HepG2 (cell line): ENCODE measurements around the gene ALX4. TPM values are rescaled to one million over a fixed set of nuclear protein-coding genes. Genes with fewer than 3 reads are reported as not detected.

ENCODE experiments used
- BHLHE40 ChIP-seq: IDR thresholded peaks from 2 replicates; pipeline ENCODE4 v1.6.1; 2011; ENCODE audit warnings: low read length, improper control_type of control experiment
- EEA1 ChIP-seq: sonication (generic); formaldehyde crosslinking; IDR thresholded peaks from 2 replicates; pipeline ENCODE4 v1.5.1; 2020; ENCODE audit warnings: mild to moderate bottlenecking, missing genetic modification reagents, borderline replicate concordance
- EZH2 ChIP-seq: conservative IDR thresholded peaks from 2 replicates; pipeline ENCODE4 v1.6.1; 2012; ENCODE audit warnings: mild to moderate bottlenecking, low read depth, low read length, moderate library complexity
- HDAC6 ChIP-seq: fragments of 200-600 bp; sonication (generic); IDR thresholded peaks from 2 replicates; pipeline ENCODE4 v1.7.0; 2017; ENCODE audit warnings: mild to moderate bottlenecking, antibody characterized with exemption, low read length, low read depth
- SRSF9 ChIP-seq: fragments of 200-400 bp; formaldehyde crosslinking; IDR thresholded peaks from 2 replicates; pipeline ENCODE4 v1.6.1; 2018; ENCODE audit warnings: borderline replicate concordance, mild to moderate bottlenecking, low read depth, low read length; ENCODE audit not compliant: insufficient read depth, poor library complexity, severe bottlenecking
- TCF7 ChIP-seq: sonication (generic); IDR thresholded peaks from 2 replicates; pipeline ENCODE4 v1.6.1; 2016; ENCODE audit warnings: antibody characterized with exemption, low read depth
- TMF1 ChIP-seq: sonication (generic); formaldehyde crosslinking; IDR thresholded peaks from 2 replicates; pipeline ENCODE4 v1.8.1; 2022; ENCODE audit warnings: low read depth, missing genetic modification reagents
- ZC3H4 ChIP-seq: sonication (generic); formaldehyde crosslinking; IDR thresholded peaks from 2 replicates; pipeline ENCODE4 v1.4.0; 2020; ENCODE audit warnings: missing genetic modification reagents, borderline replicate concordance
- ZNF775 ChIP-seq: sonication (generic); formaldehyde crosslinking; IDR thresholded peaks from 2 replicates; pipeline ENCODE4 v1.4.0; 2020; ENCODE audit warnings: missing genetic modification reagents, mild to moderate bottlenecking, moderate library complexity, borderline replicate concordance
- polyA plus RNA-seq, 8 experiments: library from polyadenylated mRNA; depleted of rRNA in 3 of 8; stranded (reverse) in 7 of 8; unstranded in 1 of 8; fragments of >200 nt; fragmentation: Illumina TruSeq in 4 of 8; extraction: Trizol in 4 of 8; gene quantifications; 2 replicates each; pipeline versions ENCODE4 v1.2.1 to v1.2.3, GENCODE V29; 2011 to 2016; ENCODE audit warnings: low read depth in 4 of 8, missing spikeins in 1 of 8, mixed read lengths in 1 of 8; ENCODE audit not compliant: insufficient read depth in 1 of 8
- total RNA-seq, 5 experiments: library from RNA; depleted of rRNA; stranded (reverse); fragments of >200 nt; fragmentation: Illumina TruSeq; extraction: Trizol; gene quantifications; 2 replicates each; pipeline ENCODE4 v1.2.3, GENCODE V29; 2016; ENCODE audit warnings: low read depth in 1 of 5
- TF ChIP-seq, protein P1 (sequence below): sonication (generic); formaldehyde crosslinking; IDR thresholded peaks from 2 replicates; pipeline ENCODE4 v1.4.0; 2020; ENCODE audit warnings: missing genetic modification reagents
- TF ChIP-seq, protein P2 (sequence below): sonication (generic); formaldehyde crosslinking; IDR thresholded peaks from 2 replicates; pipeline ENCODE4 v1.9.0; 2021; ENCODE audit warnings: mild to moderate bottlenecking, missing genetic modification reagents
- TF ChIP-seq, protein P3 (sequence below), 2 experiments: fragments of 450-650 bp in 1 of 2; sonication (generic) in 1 of 2; formaldehyde crosslinking; IDR thresholded peaks; 2 replicates each; pipeline versions ENCODE4 v1.5.0 to v1.8.0; 2020 to 2022; ENCODE audit warnings: mild to moderate bottlenecking in 1 of 2, missing genetic modification reagents in 1 of 2
- TF ChIP-seq, protein P4 (sequence below): IDR thresholded peaks from 2 replicates; pipeline ENCODE4 v1.6.1; 2016; ENCODE audit warnings: missing biosample characterization, missing genetic modification reagents, low read depth

The ALX4 gene
- total and polyA plus RNA-seq, 2 of the 13 experiments (the other 11 are each of a cell fraction or from before 2014, with no cell fraction given): not detected

DNA sequence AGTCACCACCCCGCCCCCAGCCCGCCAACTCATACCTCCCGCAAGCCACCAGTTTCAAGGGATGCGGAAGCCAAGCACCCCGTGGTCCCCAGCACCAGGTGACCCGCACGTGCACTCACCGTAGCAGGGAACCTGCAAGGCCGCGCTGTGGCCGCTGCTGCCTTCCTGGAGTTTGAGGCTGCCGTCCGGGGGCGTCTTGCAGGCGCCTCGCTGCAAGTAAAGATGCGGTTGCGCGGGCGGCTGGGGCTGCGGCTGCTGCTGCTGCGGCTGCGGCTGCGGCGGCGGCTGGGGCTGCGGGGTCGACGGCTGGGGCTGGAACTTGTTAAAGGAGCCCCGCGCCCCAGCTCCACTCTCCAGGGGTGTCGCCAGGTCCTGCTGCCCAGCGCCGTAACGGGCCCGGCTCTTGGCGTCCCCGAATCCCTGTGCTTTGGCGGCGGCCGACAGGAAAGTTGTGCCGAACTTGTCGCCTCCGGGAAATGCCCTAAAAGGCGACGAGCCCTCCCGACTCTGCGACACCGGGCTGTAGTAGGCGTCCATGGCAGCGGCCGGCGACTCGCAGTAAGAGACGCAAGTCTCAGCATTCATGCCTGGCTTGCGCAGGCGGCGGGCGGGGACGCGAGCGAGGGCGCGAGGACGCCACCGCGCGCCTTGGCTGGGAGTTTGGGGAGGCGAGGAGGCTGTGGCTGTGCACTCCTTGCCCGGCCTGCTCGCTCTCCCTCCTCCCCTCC is at the start of gene ALX4 (continued):
- TF ChIP-seq, protein P1, sequence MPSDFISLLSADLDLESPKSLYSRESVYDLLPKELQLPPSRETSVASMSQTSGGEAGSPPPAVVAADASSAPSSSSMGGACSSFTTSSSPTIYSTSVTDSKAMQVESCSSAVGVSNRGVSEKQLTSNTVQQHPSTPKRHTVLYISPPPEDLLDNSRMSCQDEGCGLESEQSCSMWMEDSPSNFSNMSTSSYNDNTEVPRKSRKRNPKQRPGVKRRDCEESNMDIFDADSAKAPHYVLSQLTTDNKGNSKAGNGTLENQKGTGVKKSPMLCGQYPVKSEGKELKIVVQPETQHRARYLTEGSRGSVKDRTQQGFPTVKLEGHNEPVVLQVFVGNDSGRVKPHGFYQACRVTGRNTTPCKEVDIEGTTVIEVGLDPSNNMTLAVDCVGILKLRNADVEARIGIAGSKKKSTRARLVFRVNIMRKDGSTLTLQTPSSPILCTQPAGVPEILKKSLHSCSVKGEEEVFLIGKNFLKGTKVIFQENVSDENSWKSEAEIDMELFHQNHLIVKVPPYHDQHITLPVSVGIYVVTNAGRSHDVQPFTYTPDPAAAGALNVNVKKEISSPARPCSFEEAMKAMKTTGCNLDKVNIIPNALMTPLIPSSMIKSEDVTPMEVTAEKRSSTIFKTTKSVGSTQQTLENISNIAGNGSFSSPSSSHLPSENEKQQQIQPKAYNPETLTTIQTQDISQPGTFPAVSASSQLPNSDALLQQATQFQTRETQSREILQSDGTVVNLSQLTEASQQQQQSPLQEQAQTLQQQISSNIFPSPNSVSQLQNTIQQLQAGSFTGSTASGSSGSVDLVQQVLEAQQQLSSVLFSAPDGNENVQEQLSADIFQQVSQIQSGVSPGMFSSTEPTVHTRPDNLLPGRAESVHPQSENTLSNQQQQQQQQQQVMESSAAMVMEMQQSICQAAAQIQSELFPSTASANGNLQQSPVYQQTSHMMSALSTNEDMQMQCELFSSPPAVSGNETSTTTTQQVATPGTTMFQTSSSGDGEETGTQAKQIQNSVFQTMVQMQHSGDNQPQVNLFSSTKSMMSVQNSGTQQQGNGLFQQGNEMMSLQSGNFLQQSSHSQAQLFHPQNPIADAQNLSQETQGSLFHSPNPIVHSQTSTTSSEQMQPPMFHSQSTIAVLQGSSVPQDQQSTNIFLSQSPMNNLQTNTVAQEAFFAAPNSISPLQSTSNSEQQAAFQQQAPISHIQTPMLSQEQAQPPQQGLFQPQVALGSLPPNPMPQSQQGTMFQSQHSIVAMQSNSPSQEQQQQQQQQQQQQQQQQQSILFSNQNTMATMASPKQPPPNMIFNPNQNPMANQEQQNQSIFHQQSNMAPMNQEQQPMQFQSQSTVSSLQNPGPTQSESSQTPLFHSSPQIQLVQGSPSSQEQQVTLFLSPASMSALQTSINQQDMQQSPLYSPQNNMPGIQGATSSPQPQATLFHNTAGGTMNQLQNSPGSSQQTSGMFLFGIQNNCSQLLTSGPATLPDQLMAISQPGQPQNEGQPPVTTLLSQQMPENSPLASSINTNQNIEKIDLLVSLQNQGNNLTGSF: no peak
- no peak for TF ChIP-seq ZNF775
- TF ChIP-seq, protein P2, sequence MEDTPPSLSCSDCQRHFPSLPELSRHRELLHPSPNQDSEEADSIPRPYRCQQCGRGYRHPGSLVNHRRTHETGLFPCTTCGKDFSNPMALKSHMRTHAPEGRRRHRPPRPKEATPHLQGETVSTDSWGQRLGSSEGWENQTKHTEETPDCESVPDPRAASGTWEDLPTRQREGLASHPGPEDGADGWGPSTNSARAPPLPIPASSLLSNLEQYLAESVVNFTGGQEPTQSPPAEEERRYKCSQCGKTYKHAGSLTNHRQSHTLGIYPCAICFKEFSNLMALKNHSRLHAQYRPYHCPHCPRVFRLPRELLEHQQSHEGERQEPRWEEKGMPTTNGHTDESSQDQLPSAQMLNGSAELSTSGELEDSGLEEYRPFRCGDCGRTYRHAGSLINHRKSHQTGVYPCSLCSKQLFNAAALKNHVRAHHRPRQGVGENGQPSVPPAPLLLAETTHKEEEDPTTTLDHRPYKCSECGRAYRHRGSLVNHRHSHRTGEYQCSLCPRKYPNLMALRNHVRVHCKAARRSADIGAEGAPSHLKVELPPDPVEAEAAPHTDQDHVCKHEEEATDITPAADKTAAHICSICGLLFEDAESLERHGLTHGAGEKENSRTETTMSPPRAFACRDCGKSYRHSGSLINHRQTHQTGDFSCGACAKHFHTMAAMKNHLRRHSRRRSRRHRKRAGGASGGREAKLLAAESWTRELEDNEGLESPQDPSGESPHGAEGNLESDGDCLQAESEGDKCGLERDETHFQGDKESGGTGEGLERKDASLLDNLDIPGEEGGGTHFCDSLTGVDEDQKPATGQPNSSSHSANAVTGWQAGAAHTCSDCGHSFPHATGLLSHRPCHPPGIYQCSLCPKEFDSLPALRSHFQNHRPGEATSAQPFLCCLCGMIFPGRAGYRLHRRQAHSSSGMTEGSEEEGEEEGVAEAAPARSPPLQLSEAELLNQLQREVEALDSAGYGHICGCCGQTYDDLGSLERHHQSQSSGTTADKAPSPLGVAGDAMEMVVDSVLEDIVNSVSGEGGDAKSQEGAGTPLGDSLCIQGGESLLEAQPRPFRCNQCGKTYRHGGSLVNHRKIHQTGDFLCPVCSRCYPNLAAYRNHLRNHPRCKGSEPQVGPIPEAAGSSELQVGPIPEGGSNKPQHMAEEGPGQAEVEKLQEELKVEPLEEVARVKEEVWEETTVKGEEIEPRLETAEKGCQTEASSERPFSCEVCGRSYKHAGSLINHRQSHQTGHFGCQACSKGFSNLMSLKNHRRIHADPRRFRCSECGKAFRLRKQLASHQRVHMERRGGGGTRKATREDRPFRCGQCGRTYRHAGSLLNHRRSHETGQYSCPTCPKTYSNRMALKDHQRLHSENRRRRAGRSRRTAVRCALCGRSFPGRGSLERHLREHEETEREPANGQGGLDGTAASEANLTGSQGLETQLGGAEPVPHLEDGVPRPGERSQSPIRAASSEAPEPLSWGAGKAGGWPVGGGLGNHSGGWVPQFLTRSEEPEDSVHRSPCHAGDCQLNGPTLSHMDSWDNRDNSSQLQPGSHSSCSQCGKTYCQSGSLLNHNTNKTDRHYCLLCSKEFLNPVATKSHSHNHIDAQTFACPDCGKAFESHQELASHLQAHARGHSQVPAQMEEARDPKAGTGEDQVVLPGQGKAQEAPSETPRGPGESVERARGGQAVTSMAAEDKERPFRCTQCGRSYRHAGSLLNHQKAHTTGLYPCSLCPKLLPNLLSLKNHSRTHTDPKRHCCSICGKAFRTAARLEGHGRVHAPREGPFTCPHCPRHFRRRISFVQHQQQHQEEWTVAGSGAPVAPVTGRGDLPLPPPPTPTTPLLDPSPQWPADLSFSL: no peak
- TF ChIP-seq BHLHE40: peak; percentile 39; the same call in 1 of the 2 replicates
- TF ChIP-seq EZH2: peak; percentile 84
- no peak for TF ChIP-seq TMF1 (CRISPR knock-in tag)
- TF ChIP-seq, protein P3, sequence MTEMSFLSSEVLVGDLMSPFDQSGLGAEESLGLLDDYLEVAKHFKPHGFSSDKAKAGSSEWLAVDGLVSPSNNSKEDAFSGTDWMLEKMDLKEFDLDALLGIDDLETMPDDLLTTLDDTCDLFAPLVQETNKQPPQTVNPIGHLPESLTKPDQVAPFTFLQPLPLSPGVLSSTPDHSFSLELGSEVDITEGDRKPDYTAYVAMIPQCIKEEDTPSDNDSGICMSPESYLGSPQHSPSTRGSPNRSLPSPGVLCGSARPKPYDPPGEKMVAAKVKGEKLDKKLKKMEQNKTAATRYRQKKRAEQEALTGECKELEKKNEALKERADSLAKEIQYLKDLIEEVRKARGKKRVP (CRISPR knock-in tag; IDR thresholded peaks at IDR 0.05): no peak
- TF ChIP-seq EEA1 (CRISPR knock-in tag): no peak
- TF ChIP-seq, protein P4, sequence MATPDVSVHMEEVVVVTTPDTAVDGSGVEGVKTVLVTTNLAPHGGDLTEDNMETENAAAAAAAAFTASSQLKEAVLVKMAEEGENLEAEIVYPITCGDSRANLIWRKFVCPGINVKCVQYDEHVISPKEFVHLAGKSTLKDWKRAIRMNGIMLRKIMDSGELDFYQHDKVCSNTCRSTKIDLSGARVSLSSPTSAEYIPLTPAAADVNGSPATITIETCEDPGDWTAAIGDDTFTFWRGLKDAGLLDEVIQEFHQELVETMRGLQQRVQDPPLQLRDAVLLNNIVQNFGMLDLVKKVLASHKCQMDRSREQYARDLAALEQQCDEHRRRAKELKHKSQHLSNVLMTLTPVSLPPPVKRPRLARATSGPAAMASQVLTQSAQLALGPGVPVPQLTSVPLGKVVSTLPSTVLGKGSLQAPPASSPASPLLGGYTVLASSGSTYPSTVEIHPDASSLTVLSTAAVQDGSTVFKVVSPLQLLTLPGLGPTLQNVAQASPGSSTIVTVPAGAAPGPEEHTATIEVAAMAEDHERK (CRISPR knock-in tag): no peak
- no peak for TF ChIP-seq ZC3H4 (CRISPR knock-in tag)
- no peak for TF ChIP-seq SRSF9
- TF ChIP-seq TCF7: no peak
- TF ChIP-seq HDAC6: no peak
